HG03354 (cell line): ENCODE data around the gene SYT7.
"Not testable (repeated sequence)": the region's sequence is repeated elsewhere in the genome, so short reads cannot be mapped to it uniquely, and the experiment has no call there.

Experiments
- ATAC-seq: cut with Tn5 transposase; IDR thresholded peaks from one replicate; pipeline ENCODE4 v1.9.1; 2021; ENCODE audit warnings: mild to moderate bottlenecking; ENCODE audit not compliant: unreplicated experiment, poor library complexity, severe bottlenecking

SYT7 gene

GRCh38 chr11:61487342-61488025 is 93.4 kb downstream of the SYT7 start:
- ATAC-seq: no peak

- no peak for ATAC-seq
Measured at GRCh38 chr11:61486779-61487178, 94.1 kb downstream of the SYT7 start.

GRCh38 chr11:61486011-61486620 is 94.8 kb downstream of the SYT7 start:
- ATAC-seq: no peak

- no peak for ATAC-seq
Measured at GRCh38 chr11:61485080-61485479, 95.8 kb downstream of the SYT7 start.

GRCh38 chr11:61484541-61484940 is 96.3 kb downstream of the SYT7 start:
- ATAC-seq: no peak

GRCh38 chr11:61482513-61482912 is 98.4 kb downstream of the SYT7 start:
- no peak for ATAC-seq

- ATAC-seq: no peak
Measured at GRCh38 chr11:61481806-61482205, 99.1 kb downstream of the SYT7 start.

- no peak for ATAC-seq
Measured at GRCh38 chr11:61480994-61481335, 99.9 kb downstream of the SYT7 start.

GRCh38 chr11:61480261-61480993 is 100.4 kb downstream of the SYT7 start:
- no peak for ATAC-seq

GRCh38 chr11:61479360-61480058 is 101.4 kb downstream of the SYT7 start:
- not testable (repeated sequence) for ATAC-seq

- no peak for ATAC-seq
Measured at GRCh38 chr11:61477727-61478148, 103.1 kb downstream of the SYT7 start.

GRCh38 chr11:61477126-61477525 is 103.8 kb downstream of the SYT7 start:
- no peak for ATAC-seq

- no peak for ATAC-seq
Measured at GRCh38 chr11:61476371-61476770, 104.5 kb downstream of the SYT7 start.

- ATAC-seq: no peak
Measured at GRCh38 chr11:61475433-61475832, 105.4 kb downstream of the SYT7 start.

- ATAC-seq: no peak
Measured at GRCh38 chr11:61474013-61474643, 106.7 kb downstream of the SYT7 start.

- no peak for ATAC-seq
Measured at GRCh38 chr11:61473370-61474012, 107.4 kb downstream of the SYT7 start.

GRCh38 chr11:61472868-61473267 is 108.0 kb downstream of the SYT7 start:
- ATAC-seq: no peak

- ATAC-seq: no peak
Measured at GRCh38 chr11:61472282-61472681, 108.6 kb downstream of the SYT7 start.

GRCh38 chr11:61468002-61468401 is 112.9 kb downstream of the SYT7 start:
- ATAC-seq: no peak

GRCh38 chr11:61467602-61468001 is 113.3 kb downstream of the SYT7 start:
- not testable (repeated sequence) for ATAC-seq
